Measurements from ENCODE around the gene LIME1.

LIME1 gene

GRCh38 chr20:63706852-63707557 lies 29.5 kb upstream of the LIME1 start:
- DNase-seq (ENCODE audit: low read depth) = peak; percentile 53

GRCh38 chr20:63707558-63708300 lies 28.7 kb upstream of the LIME1 start, which contains the start of the genes ARFRP1 and ZGPAT:
Gene ARFRP1, minus strand, starts transcription at chr20:63707976. Its CDS starts 885 bp downstream, at chr20:63707091.
Gene ZGPAT, plus strand, starts transcription at chr20:63708039. Its CDS starts 542 bp downstream, at chr20:63708581.
- H3K4me3 ChIP-seq (ENCODE audit: low read depth, low read length) = peak within 1 kb of the TSS; percentile 95
- TF ChIP-seq CTCF (IDR thresholded peaks at IDR 0.05; ENCODE audit: control insufficient read depth, extremely low read depth, insufficient read depth) = no peak
- DNase-seq (ENCODE audit: low read depth) = peak; percentile 48

More at GRCh38 chr20:63706852-63707557, 29.5 kb upstream of the LIME1 start:
- peak overlapping the region; percentile 95 for H3K4me3 ChIP-seq (ENCODE audit: low read depth, low read length)
- peak; percentile 83 for TF ChIP-seq CTCF (IDR thresholded peaks at IDR 0.05; ENCODE audit: control insufficient read depth, extremely low read depth, insufficient read depth)

GRCh38 chr20:63708301-63709148 lies 27.9 kb upstream of the LIME1 start:
- peak overlapping the region; percentile 95 for H3K4me3 ChIP-seq (ENCODE audit: low read depth, low read length)
- no peak for TF ChIP-seq CTCF (IDR thresholded peaks at IDR 0.05; ENCODE audit: control insufficient read depth, extremely low read depth, insufficient read depth)
- no peak for DNase-seq (ENCODE audit: low read depth)

GRCh38 chr20:63709149-63709527 lies 27.3 kb upstream of the LIME1 start:
- no peak for TF ChIP-seq CTCF (IDR thresholded peaks at IDR 0.05; ENCODE audit: control insufficient read depth, extremely low read depth, insufficient read depth)
- no peak for DNase-seq (ENCODE audit: low read depth)
- H3K4me3 ChIP-seq (ENCODE audit: low read depth, low read length) = peak overlapping the region; percentile 95

GRCh38 chr20:63711085-63711645 lies 25.3 kb upstream of the LIME1 start:
- H3K4me3 ChIP-seq (ENCODE audit: low read depth, low read length) = no peak overlapping the region
- DNase-seq (ENCODE audit: low read depth) = no peak
- no peak for TF ChIP-seq CTCF (IDR thresholded peaks at IDR 0.05; ENCODE audit: control insufficient read depth, extremely low read depth, insufficient read depth)

- DNase-seq (ENCODE audit: low read depth) = no peak
Observed at GRCh38 chr20:63712191-63712590, 24.3 kb upstream of the LIME1 start.

More at GRCh38 chr20:63712191-63712590, 24.3 kb upstream of the LIME1 start:
- H3K4me3 ChIP-seq (ENCODE audit: low read depth, low read length) = no peak overlapping the region
- TF ChIP-seq CTCF (IDR thresholded peaks at IDR 0.05; ENCODE audit: control insufficient read depth, extremely low read depth, insufficient read depth) = no peak

All from LNCaP clone FGC (cell line).